Epithelial cell of esophagus (primary cell): ENCODE results near the gene PFKM.

Experiments
- DNase-seq: peaks from one replicate; pipeline ENCODE4 v3.0.0; 2010; ENCODE audit warnings: low read depth
- H3K4me3 ChIP-seq: 2 replicates; pipeline ENCODE4 v1.5.1; 2011; ENCODE audit warnings: mild to moderate bottlenecking, low read length, control low read depth
- CTCF ChIP-seq: IDR thresholded peaks from 2 replicates; pipeline ENCODE4 v1.5.1; 2011; ENCODE audit warnings: low read depth, mild to moderate bottlenecking, low read length, control low read depth, inconsistent platforms; ENCODE audit not compliant: insufficient read depth; ENCODE audit errors: missing control alignments

Gene PFKM

GRCh38 chr12:48184549-48184922 lies 65.4 kb downstream of the PFKM start:
- no peak for DNase-seq
- no peak for TF ChIP-seq CTCF
- H3K4me3 ChIP-seq, result no peak overlapping the region

- no peak for TF ChIP-seq CTCF
- no peak overlapping the region for H3K4me3 ChIP-seq
- peak; percentile 31 for DNase-seq
Observed at GRCh38 chr12:48185181-48185919, 66.2 kb downstream of the PFKM start.

GRCh38 chr12:48187916-48188695 lies 68.9 kb downstream of the PFKM start:
- no peak for DNase-seq
- no peak overlapping the region for H3K4me3 ChIP-seq
- no peak for TF ChIP-seq CTCF

GRCh38 chr12:48189331-48190125 lies 70.4 kb downstream of the PFKM start:
- no peak overlapping the region for H3K4me3 ChIP-seq
- DNase-seq, result peak; percentile 74
- TF ChIP-seq CTCF, result peak; percentile 88

GRCh38 chr12:48191096-48191495 lies 71.9 kb downstream of the PFKM start:
- no peak for TF ChIP-seq CTCF
- peak; percentile 60 for DNase-seq
- H3K4me3 ChIP-seq, result no peak overlapping the region

GRCh38 chr12:48192861-48193260 lies 73.7 kb downstream of the PFKM start:
- TF ChIP-seq CTCF, result no peak
- H3K4me3 ChIP-seq, result no peak overlapping the region
- no peak for DNase-seq
